HEK293T (cell line): ENCODE measurements around the gene AHNAK2.

ENCODE experiments used
- BHLHE40 ChIP-seq: fragments of 450-650 bp; IDR thresholded peaks from 2 replicates; pipeline ENCODE4 v1.6.1; 2016; ENCODE audit warnings: mild to moderate bottlenecking, moderate library complexity, borderline replicate concordance
- ELF4 ChIP-seq: fragments of 450-650 bp; IDR thresholded peaks from 2 replicates; pipeline ENCODE4 v1.6.1; 2017; ENCODE audit warnings: antibody characterized with exemption
- FOXK2 ChIP-seq: fragments of 450-650 bp; IDR thresholded peaks from 2 replicates; pipeline ENCODE4 v1.6.1; 2016; ENCODE audit warnings: mild to moderate bottlenecking
- FOXM1 ChIP-seq: fragments of 450-650 bp; IDR thresholded peaks from 2 replicates; pipeline ENCODE4 v1.6.1; 2017; ENCODE audit warnings: mild to moderate bottlenecking, borderline replicate concordance
- HDGF ChIP-seq: fragments of 450-650 bp; IDR thresholded peaks from 2 replicates; pipeline ENCODE4 v1.6.1; 2017; ENCODE audit warnings: antibody characterized with exemption, borderline replicate concordance
- L3MBTL2 ChIP-seq: fragments of 450-650 bp; conservative IDR thresholded peaks from 2 replicates; pipeline ENCODE4 v1.6.1; 2016; ENCODE audit warnings: mild to moderate bottlenecking
- NFRKB ChIP-seq: fragments of 450-650 bp; IDR thresholded peaks from 2 replicates; pipeline ENCODE4 v1.6.1; 2016; ENCODE audit warnings: mild to moderate bottlenecking, moderate library complexity
- SUZ12 ChIP-seq: fragments of 450-650 bp; IDR thresholded peaks from 2 replicates; pipeline ENCODE4 v1.6.1; 2016; ENCODE audit warnings: mild to moderate bottlenecking
- ZNF384 ChIP-seq: fragments of 450-650 bp; IDR thresholded peaks from 2 replicates; pipeline ENCODE4 v1.6.1; 2016

GRCh38 chr14:104917993-104918392 is 60.2 kb downstream of the AHNAK2 start:
- TF ChIP-seq BHLHE40 (no peak), SUZ12 (no peak), NFRKB (no peak), ELF4 (no peak), ZNF384 (no peak), FOXK2 (no peak), FOXM1 (no peak), HDGF (no peak), L3MBTL2 (no peak)
